C4-2B (cell line): Measurements from ENCODE around the gene MAZ.

Experiments
- ZFX ChIP-seq: fragments of 450-650 bp; IDR thresholded peaks from 2 replicates; pipeline ENCODE4 v1.6.1; 2017
- TF ChIP-seq, protein P1 (sequence below): fragments of 450-650 bp; conservative IDR thresholded peaks from 2 replicates; pipeline ENCODE4 v1.5.1; 2017; ENCODE audit warnings: mild to moderate bottlenecking

GRCh38 chr16:29835926-29836325, 29.6 kb downstream of the MAZ start:
- TF ChIP-seq, protein P1, sequence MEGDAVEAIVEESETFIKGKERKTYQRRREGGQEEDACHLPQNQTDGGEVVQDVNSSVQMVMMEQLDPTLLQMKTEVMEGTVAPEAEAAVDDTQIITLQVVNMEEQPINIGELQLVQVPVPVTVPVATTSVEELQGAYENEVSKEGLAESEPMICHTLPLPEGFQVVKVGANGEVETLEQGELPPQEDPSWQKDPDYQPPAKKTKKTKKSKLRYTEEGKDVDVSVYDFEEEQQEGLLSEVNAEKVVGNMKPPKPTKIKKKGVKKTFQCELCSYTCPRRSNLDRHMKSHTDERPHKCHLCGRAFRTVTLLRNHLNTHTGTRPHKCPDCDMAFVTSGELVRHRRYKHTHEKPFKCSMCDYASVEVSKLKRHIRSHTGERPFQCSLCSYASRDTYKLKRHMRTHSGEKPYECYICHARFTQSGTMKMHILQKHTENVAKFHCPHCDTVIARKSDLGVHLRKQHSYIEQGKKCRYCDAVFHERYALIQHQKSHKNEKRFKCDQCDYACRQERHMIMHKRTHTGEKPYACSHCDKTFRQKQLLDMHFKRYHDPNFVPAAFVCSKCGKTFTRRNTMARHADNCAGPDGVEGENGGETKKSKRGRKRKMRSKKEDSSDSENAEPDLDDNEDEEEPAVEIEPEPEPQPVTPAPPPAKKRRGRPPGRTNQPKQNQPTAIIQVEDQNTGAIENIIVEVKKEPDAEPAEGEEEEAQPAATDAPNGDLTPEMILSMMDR: no peak
- TF ChIP-seq ZFX: no peak
